Measurements from ENCODE around the gene GLA. TPM values are rescaled to one million over a fixed set of nuclear protein-coding genes. Genes with fewer than 3 reads are reported as not detected.

The GLA gene
- total and polyA plus RNA-seq, 9 of the 15 experiments (the other 6 are each of a cell fraction or from before 2014, with no cell fraction given) = 41.7 to 146 (median 73.8) TPM

DNA sequence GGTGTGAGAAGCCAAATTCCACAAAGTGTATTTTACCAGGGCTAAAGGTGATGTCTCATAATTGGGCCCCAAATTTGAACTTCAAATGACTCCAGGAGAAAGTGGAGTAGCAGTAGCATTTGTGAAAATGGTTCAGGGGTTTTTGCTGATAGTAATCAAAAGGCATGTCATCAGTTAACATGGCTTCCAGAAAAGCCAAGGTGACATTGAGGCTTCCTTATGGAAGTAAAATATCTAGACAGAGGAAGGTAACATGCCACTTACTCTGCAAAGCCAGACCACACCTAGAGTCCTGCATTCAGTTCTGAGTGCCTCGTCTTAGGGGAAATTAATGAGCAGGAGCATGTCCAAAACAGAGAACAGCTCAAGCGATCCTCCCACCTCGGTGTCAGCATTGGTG is 19.1 kb downstream of the GLA start:
- H4K20me1 ChIP-seq (replicated peaks; ENCODE audit: control insufficient read depth, insufficient read depth, low read length) = no peaks in the 10 kb centered on the region
- CTCF ChIA-PET (ENCODE audit: low intra/inter-chr PET ratio) = no interaction called here

More for the DNA sequence above, 19.1 kb downstream of the GLA start:
- Histone ChIP-seq H3K4me2 (ENCODE audit: insufficient read depth, low read length) (peak overlapping the region; percentile 98), H2AFZ (ENCODE audit: low read depth, low read length) (peak overlapping the region; percentile 30; the same call in 1 of the 2 replicates), H3K79me2 (ENCODE audit: control insufficient read depth, insufficient read depth, low read length) (peaks cover 79% of the 10 kb centered on the region), H3K36me3 (ENCODE audit: control insufficient read depth, insufficient read depth, low read length) (peaks cover 26% of the 10 kb centered on the region), H3K9ac (ENCODE audit: insufficient read depth in 1 of 2, low read depth in 2 of 2, low read length in 2 of 2) (peak overlapping the region in 1 of 2 experiments; percentile 43; a peak in 1 of 4 replicates), H3K4me3 (no peak overlapping the region), H3K27me3 (ENCODE audit: control insufficient read depth in 2 of 2, insufficient read depth in 2 of 2, low read length in 2 of 2) (no peaks in the 10 kb centered on the region), H3K9me3 (replicated peaks; ENCODE audit: control insufficient read depth, insufficient read depth, low read depth, low read length) (no peaks in the 10 kb centered on the region), H3K4me1 (replicated peaks in 1 of 2; ENCODE audit: control insufficient read depth in 2 of 2, insufficient read depth in 2 of 2, low read length in 2 of 2) (peaks cover 4 to 21% of the 10 kb centered on the region in 2 experiments), H3K9me1 (ENCODE audit: control insufficient read depth, insufficient read depth, low read length) (no peaks in the 10 kb centered on the region), H3K27ac (ENCODE audit: extremely low read depth, low read depth, low read length) (peak overlapping the region; percentile 58; the same call in 2 of the 3 replicates)
- TF ChIP-seq ESRRA (IDR thresholded peaks at IDR 0.05; ENCODE audit: borderline replicate concordance, low read depth) (peak; percentile 73; the same call in 1 of the 2 replicates), ZNF133 (CRISPR knock-in tag; IDR thresholded peaks at IDR 0.05) (no peak), ZNF76 (CRISPR knock-in tag; IDR thresholded peaks at IDR 0.05; ENCODE audit: borderline replicate concordance) (0 out of 2 replicates have a peak, but pooled peaks have one; percentile 15)
- TF ChIP-seq, protein P1, sequence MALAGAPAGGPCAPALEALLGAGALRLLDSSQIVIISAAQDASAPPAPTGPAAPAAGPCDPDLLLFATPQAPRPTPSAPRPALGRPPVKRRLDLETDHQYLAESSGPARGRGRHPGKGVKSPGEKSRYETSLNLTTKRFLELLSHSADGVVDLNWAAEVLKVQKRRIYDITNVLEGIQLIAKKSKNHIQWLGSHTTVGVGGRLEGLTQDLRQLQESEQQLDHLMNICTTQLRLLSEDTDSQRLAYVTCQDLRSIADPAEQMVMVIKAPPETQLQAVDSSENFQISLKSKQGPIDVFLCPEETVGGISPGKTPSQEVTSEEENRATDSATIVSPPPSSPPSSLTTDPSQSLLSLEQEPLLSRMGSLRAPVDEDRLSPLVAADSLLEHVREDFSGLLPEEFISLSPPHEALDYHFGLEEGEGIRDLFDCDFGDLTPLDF (CRISPR knock-in tag; IDR thresholded peaks at IDR 0.05) = no peak
- TF ChIP-seq, protein P2, sequence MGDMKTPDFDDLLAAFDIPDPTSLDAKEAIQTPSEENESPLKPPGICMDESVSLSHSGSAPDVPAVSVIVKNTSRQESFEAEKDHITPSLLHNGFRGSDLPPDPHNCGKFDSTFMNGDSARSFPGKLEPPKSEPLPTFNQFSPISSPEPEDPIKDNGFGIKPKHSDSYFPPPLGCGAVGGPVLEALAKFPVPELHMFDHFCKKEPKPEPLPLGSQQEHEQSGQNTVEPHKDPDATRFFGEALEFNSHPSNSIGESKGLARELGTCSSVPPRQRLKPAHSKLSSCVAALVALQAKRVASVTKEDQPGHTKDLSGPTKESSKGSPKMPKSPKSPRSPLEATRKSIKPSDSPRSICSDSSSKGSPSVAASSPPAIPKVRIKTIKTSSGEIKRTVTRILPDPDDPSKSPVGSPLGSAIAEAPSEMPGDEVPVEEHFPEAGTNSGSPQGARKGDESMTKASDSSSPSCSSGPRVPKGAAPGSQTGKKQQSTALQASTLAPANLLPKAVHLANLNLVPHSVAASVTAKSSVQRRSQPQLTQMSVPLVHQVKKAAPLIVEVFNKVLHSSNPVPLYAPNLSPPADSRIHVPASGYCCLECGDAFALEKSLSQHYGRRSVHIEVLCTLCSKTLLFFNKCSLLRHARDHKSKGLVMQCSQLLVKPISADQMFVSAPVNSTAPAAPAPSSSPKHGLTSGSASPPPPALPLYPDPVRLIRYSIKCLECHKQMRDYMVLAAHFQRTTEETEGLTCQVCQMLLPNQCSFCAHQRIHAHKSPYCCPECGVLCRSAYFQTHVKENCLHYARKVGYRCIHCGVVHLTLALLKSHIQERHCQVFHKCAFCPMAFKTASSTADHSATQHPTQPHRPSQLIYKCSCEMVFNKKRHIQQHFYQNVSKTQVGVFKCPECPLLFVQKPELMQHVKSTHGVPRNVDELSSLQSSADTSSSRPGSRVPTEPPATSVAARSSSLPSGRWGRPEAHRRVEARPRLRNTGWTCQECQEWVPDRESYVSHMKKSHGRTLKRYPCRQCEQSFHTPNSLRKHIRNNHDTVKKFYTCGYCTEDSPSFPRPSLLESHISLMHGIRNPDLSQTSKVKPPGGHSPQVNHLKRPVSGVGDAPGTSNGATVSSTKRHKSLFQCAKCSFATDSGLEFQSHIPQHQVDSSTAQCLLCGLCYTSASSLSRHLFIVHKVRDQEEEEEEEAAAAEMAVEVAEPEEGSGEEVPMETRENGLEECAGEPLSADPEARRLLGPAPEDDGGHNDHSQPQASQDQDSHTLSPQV (IDR thresholded peaks at IDR 0.05) = peak; percentile 66
- POLR2A ChIA-PET = interaction anchor here (0.6 kb wide), 1 partner anchor 211 kb away, joined by 3 read pairs; no protein-coding TSS in a partner anchor
- ATAC-seq (no peak), DNase-seq (ENCODE audit: extremely low read depth in 1 of 4, low spot score in 3 of 4) (no peak), FAIRE-seq (no peak)
- WGBS (ENCODE audit: insufficient coverage, low coverage, missing lambda C conversion rate) = 22% methylated on average over 3 of the region's 3 CpGs
- BruUV-seq (replicated peaks) = no TSS peak
- intact Hi-C loops (cut with micrococcal nuclease) = no loop called here
- in situ Hi-C loops (cut with MboI) = no loop called here

Data from K562 (cell line).